HEK293 (cell line): ENCODE results near the gene DPCD.

Source experiments
- CTCF ChIP-seq: fragments of 450-650 bp; formaldehyde crosslinking; IDR thresholded peaks from 2 replicates; pipeline ENCODE4 v1.5.1; 2016; ENCODE audit warnings: missing biosample characterization, missing genetic modification characterization
- FEZF1 ChIP-seq: fragments of 450-650 bp; formaldehyde crosslinking; IDR thresholded peaks from 2 replicates; pipeline ENCODE4 v1.5.1; 2016; ENCODE audit warnings: missing biosample characterization, missing genetic modification characterization
- GLIS1 ChIP-seq: fragments of 450-650 bp; formaldehyde crosslinking; IDR thresholded peaks from 2 replicates; pipeline ENCODE4 v1.5.1; 2016; ENCODE audit warnings: missing biosample characterization, missing genetic modification characterization
- SALL2 ChIP-seq: fragments of 450-650 bp; formaldehyde crosslinking; IDR thresholded peaks from 2 replicates; pipeline ENCODE4 v1.5.0; 2017; ENCODE audit warnings: missing biosample characterization, mild to moderate bottlenecking, missing genetic modification characterization, borderline replicate concordance
- ZBTB21 ChIP-seq: fragments of 450-650 bp; formaldehyde crosslinking; IDR thresholded peaks from 2 replicates; pipeline ENCODE4 v1.5.1; 2017; ENCODE audit warnings: missing biosample characterization, missing genetic modification characterization
- ZBTB7A ChIP-seq: fragments of 450-650 bp; formaldehyde crosslinking; IDR thresholded peaks from 2 replicates; pipeline ENCODE4 v1.5.1; 2016; ENCODE audit warnings: low read depth, missing biosample characterization, missing genetic modification characterization
- ZEB2 ChIP-seq: fragments of 450-650 bp; formaldehyde crosslinking; IDR thresholded peaks from 2 replicates; pipeline ENCODE4 v1.5.1; 2016; ENCODE audit warnings: missing biosample characterization, missing genetic modification characterization
- ZNF19 ChIP-seq: fragments of 450-650 bp; formaldehyde crosslinking; IDR thresholded peaks from 2 replicates; pipeline ENCODE4; 2016; ENCODE audit warnings: missing biosample characterization, missing genetic modification characterization, low read depth
- ZNF211 ChIP-seq: fragments of 450-650 bp; formaldehyde crosslinking; IDR thresholded peaks from 2 replicates; pipeline ENCODE4 v1.5.1; 2016; ENCODE audit warnings: low read depth, missing biosample characterization, missing genetic modification characterization
- ZNF501 ChIP-seq: fragments of 450-650 bp; formaldehyde crosslinking; IDR thresholded peaks from 2 replicates; pipeline ENCODE4 v1.5.1; 2016; ENCODE audit warnings: missing biosample characterization, missing genetic modification characterization
- ZNF548 ChIP-seq: fragments of 450-650 bp; formaldehyde crosslinking; IDR thresholded peaks from 2 replicates; pipeline ENCODE4 v1.5.1; 2016; ENCODE audit warnings: missing biosample characterization, missing genetic modification characterization
- ZNF629 ChIP-seq: fragments of 450-650 bp; formaldehyde crosslinking; IDR thresholded peaks from 2 replicates; pipeline ENCODE4 v1.5.1; 2017; ENCODE audit warnings: missing biosample characterization, missing genetic modification characterization
- TF ChIP-seq, protein P1 (sequence below): fragments of 450-650 bp; formaldehyde crosslinking; IDR thresholded peaks from 2 replicates; pipeline ENCODE4 v1.5.1; 2017; ENCODE audit warnings: missing biosample characterization, missing genetic modification characterization
- TF ChIP-seq, protein P2 (sequence below): fragments of 450-650 bp; formaldehyde crosslinking; IDR thresholded peaks from 2 replicates; pipeline ENCODE4 v1.5.1; 2016; ENCODE audit warnings: missing biosample characterization, missing genetic modification characterization

DNA sequence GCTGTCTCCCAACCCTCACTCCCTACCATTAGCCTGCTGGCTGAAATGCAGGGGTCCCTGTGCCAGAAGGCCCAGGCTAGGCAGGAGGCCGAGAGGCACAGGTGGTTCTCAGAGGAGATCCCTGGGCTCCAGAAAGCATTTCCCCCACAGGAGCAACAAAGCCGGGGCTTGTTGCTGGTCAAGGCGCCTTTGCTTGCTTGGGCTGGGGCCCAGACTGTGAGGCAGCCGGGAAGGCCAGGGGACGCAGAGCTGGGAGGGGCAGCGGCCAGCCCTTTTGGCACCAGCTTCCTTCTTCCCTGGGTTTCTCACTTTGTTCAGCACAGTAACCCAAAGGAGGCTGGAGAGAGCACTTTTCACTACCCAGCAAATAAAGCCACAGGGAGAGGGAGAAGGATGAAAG is 58.2 kb downstream of the DPCD start:
- TF ChIP-seq ZNF548 (tag by site-specific recombination) (no peak), CTCF (no peak), ZBTB21 (no peak), ZNF501 (tag by site-specific recombination) (no peak), ZNF211 (no peak), ZNF629 (tag by site-specific recombination) (no peak), ZNF19 (tag by site-specific recombination) (no peak), FEZF1 (no peak), SALL2 (no peak), ZEB2 (tag by site-specific recombination) (no peak), GLIS1 (tag by site-specific recombination) (no peak), ZBTB7A (tag by site-specific recombination) (no peak)
- TF ChIP-seq, protein P1, sequence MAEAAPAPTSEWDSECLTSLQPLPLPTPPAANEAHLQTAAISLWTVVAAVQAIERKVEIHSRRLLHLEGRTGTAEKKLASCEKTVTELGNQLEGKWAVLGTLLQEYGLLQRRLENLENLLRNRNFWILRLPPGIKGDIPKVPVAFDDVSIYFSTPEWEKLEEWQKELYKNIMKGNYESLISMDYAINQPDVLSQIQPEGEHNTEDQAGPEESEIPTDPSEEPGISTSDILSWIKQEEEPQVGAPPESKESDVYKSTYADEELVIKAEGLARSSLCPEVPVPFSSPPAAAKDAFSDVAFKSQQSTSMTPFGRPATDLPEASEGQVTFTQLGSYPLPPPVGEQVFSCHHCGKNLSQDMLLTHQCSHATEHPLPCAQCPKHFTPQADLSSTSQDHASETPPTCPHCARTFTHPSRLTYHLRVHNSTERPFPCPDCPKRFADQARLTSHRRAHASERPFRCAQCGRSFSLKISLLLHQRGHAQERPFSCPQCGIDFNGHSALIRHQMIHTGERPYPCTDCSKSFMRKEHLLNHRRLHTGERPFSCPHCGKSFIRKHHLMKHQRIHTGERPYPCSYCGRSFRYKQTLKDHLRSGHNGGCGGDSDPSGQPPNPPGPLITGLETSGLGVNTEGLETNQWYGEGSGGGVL (tag by site-specific recombination) = no peak
- TF ChIP-seq, protein P2, sequence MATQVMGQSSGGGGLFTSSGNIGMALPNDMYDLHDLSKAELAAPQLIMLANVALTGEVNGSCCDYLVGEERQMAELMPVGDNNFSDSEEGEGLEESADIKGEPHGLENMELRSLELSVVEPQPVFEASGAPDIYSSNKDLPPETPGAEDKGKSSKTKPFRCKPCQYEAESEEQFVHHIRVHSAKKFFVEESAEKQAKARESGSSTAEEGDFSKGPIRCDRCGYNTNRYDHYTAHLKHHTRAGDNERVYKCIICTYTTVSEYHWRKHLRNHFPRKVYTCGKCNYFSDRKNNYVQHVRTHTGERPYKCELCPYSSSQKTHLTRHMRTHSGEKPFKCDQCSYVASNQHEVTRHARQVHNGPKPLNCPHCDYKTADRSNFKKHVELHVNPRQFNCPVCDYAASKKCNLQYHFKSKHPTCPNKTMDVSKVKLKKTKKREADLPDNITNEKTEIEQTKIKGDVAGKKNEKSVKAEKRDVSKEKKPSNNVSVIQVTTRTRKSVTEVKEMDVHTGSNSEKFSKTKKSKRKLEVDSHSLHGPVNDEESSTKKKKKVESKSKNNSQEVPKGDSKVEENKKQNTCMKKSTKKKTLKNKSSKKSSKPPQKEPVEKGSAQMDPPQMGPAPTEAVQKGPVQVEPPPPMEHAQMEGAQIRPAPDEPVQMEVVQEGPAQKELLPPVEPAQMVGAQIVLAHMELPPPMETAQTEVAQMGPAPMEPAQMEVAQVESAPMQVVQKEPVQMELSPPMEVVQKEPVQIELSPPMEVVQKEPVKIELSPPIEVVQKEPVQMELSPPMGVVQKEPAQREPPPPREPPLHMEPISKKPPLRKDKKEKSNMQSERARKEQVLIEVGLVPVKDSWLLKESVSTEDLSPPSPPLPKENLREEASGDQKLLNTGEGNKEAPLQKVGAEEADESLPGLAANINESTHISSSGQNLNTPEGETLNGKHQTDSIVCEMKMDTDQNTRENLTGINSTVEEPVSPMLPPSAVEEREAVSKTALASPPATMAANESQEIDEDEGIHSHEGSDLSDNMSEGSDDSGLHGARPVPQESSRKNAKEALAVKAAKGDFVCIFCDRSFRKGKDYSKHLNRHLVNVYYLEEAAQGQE = no peak
